Keratinocyte (primary cell): ENCODE data around the gene GABRB1. TPM values are rescaled to one million over a fixed set of nuclear protein-coding genes. Genes with fewer than 3 reads are reported as not detected.

Experiments used
- DNase-seq: peaks from one replicate; pipeline ENCODE4 v3.0.0-alpha.2; 2011; ENCODE audit warnings: low read depth, missing footprints, low spot score
- FAIRE-seq: peaks from 2 replicates; lab custom pipeline; 2011; peaks lifted over from hg19 to GRCh38; lab: Jason Lieb, UNC
- H2AFZ ChIP-seq: 2 replicates; pipeline ENCODE4 v1.6.0; 2012; ENCODE audit warnings: low read length, control low read depth, inconsistent platforms; ENCODE audit not compliant: control insufficient read depth
- H3K27ac ChIP-seq: 2 replicates; pipeline ENCODE4 v1.5.1; 2011; ENCODE audit warnings: low read length; ENCODE audit not compliant: control insufficient read depth, insufficient read depth
- H3K27me3 ChIP-seq: 3 replicates; pipeline ENCODE4 v1.6.0; 2011; ENCODE audit warnings: low read length; ENCODE audit not compliant: control insufficient read depth, insufficient read depth; ENCODE audit errors: extremely low read depth
- H3K36me3 ChIP-seq, 2 experiments: 2 replicates in 1 of 2; 3 replicates in 1 of 2; pipeline ENCODE4 v1.5.1; 2011; ENCODE audit warnings: low read length in 2 of 2, mild to moderate bottlenecking in 1 of 2; ENCODE audit not compliant: control insufficient read depth in 2 of 2, insufficient read depth in 2 of 2; ENCODE audit errors: extremely low read depth in 1 of 2
- H3K4me1 ChIP-seq: 3 replicates; pipeline ENCODE4 v1.5.1; 2011; ENCODE audit warnings: low read length; ENCODE audit not compliant: control insufficient read depth, insufficient read depth; ENCODE audit errors: extremely low read depth
- H3K4me2 ChIP-seq: 3 replicates; pipeline ENCODE4 v1.6.0; 2011; ENCODE audit warnings: low read depth, low read length; ENCODE audit not compliant: control insufficient read depth, insufficient read depth; ENCODE audit errors: extremely low read depth
- H3K4me3 ChIP-seq, 3 experiments: fragments of 200-600 bp in 1 of 3; sonication (generic) in 1 of 3; 2 replicates in 2 of 3; 3 replicates in 1 of 3; pipeline ENCODE4 v1.5.1; 2011 to 2016; ENCODE audit warnings: low read length in 3 of 3, mild to moderate bottlenecking in 3 of 3, control low read depth in 2 of 3, inconsistent platforms in 1 of 3, low read depth in 1 of 3, mixed read lengths in 1 of 3, mixed run types in 1 of 3, moderate library complexity in 1 of 3; ENCODE audit not compliant: control insufficient read depth in 2 of 3, insufficient read depth in 2 of 3; ENCODE audit errors: extremely low read depth in 1 of 3
- H3K79me2 ChIP-seq: 2 replicates; pipeline ENCODE4 v1.6.0; 2012; ENCODE audit warnings: low read length; ENCODE audit not compliant: control insufficient read depth, insufficient read depth
- H3K9ac ChIP-seq: 3 replicates; pipeline ENCODE4 v1.6.0; 2011; ENCODE audit warnings: low read length; ENCODE audit not compliant: control insufficient read depth, insufficient read depth; ENCODE audit errors: extremely low read depth
- H3K9me1 ChIP-seq: 3 replicates; pipeline ENCODE4 v1.6.0; 2011; ENCODE audit warnings: low read length; ENCODE audit not compliant: control insufficient read depth, insufficient read depth; ENCODE audit errors: extremely low read depth
- H3K9me3 ChIP-seq: 2 replicates; pipeline ENCODE4 v1.5.1; 2012; ENCODE audit warnings: low read depth, low read length; ENCODE audit not compliant: control insufficient read depth
- H4K20me1 ChIP-seq: 3 replicates; pipeline ENCODE4 v1.6.0; 2011; ENCODE audit warnings: low read length; ENCODE audit not compliant: control insufficient read depth, insufficient read depth; ENCODE audit errors: extremely low read depth
- EZH2 ChIP-seq: IDR thresholded peaks from one replicate; pipeline ENCODE4 v1.6.1; 2012; ENCODE audit warnings: inconsistent platforms, mild to moderate bottlenecking, low read length, moderate library complexity
- dilution Hi-C: fragments of 300-500 bp; cut with MboI; formaldehyde crosslinking; loops from one replicate; pipeline ENCODE4 v1.7.0; 2020; ENCODE audit warnings: low sequenced_read_pairs; ENCODE audit not compliant: extremely low pct_ligation_motif_present
- polyA plus RNA-seq, 5 experiments: library from polyadenylated mRNA; depleted of rRNA in 3 of 5; stranded (reverse) in 3 of 5; stranded (forward) in 1 of 5; unstranded in 1 of 5; fragments of >200 nt; gene quantifications; 1 replicate in 1 of 5; 2 replicates in 3 of 5; 3 replicates in 1 of 5; pipeline versions ENCODE4 v1.2.1 to v1.2.3, GENCODE V29; 2011 to 2012; ENCODE audit warnings: missing spikeins in 2 of 5, low read depth in 1 of 5, low replicate concordance in 1 of 5
- TF ChIP-seq, protein P1 (sequence below), 3 experiments: IDR thresholded peaks in 1 of 3; conservative IDR thresholded peaks in 1 of 3; optimal IDR thresholded peaks in 1 of 3; 2 replicates in 2 of 3; 3 replicates in 1 of 3; pipeline versions ENCODE3 to v1.5.1; 2011; ENCODE audit warnings: low read length in 3 of 3, mild to moderate bottlenecking in 3 of 3, moderate library complexity in 2 of 3, control low read depth in 1 of 3, inconsistent platforms in 1 of 3; ENCODE audit not compliant: insufficient read depth in 2 of 3; ENCODE audit errors: extremely low read depth in 1 of 3

GABRB1 gene
- polyA plus RNA-seq, 1 donor (not counting 4 experiments of a cell fraction or from before 2014, with no cell fraction given): not detected

DNA sequence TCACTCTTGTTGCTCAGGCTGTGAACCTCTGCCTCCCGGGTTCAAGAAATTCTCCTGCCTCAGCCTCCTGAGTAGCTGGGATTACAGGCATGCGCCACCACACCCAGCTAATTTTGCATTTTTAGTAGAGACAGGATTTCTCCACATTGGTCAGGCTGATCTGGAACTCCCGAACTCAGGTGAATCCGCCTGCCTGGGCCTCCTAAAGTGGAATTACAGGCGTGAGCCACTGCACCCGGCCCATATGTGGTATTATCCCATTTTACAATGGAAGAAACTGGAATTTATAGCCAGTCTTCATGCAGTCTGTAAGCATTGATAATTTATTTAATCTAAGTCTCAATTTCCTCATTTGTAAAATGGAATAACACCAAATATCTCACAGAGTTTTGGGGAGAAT is 161.8 kb downstream of the GABRB1 start:
- H3K27ac ChIP-seq: no peak overlapping the region
- no peak overlapping the region for H3K4me2 ChIP-seq
- FAIRE-seq (no peak), DNase-seq (no peak)
- H3K4me3 ChIP-seq: no peak overlapping the region
- TF ChIP-seq, protein P1, sequence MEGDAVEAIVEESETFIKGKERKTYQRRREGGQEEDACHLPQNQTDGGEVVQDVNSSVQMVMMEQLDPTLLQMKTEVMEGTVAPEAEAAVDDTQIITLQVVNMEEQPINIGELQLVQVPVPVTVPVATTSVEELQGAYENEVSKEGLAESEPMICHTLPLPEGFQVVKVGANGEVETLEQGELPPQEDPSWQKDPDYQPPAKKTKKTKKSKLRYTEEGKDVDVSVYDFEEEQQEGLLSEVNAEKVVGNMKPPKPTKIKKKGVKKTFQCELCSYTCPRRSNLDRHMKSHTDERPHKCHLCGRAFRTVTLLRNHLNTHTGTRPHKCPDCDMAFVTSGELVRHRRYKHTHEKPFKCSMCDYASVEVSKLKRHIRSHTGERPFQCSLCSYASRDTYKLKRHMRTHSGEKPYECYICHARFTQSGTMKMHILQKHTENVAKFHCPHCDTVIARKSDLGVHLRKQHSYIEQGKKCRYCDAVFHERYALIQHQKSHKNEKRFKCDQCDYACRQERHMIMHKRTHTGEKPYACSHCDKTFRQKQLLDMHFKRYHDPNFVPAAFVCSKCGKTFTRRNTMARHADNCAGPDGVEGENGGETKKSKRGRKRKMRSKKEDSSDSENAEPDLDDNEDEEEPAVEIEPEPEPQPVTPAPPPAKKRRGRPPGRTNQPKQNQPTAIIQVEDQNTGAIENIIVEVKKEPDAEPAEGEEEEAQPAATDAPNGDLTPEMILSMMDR (optimal IDR thresholded peaks at IDR 0.05 in 1 of 3, IDR thresholded peaks at IDR 0.05 in 1 of 3, conservative IDR thresholded peaks at IDR 0.05 in 1 of 3; ENCODE audit: extremely low read depth in 1 of 3, insufficient read depth in 2 of 3, low read length in 3 of 3): no peak
- no peak for TF ChIP-seq EZH2
- H3K9me1 ChIP-seq: no peaks in the 10 kb centered on the region
- no peak overlapping the region for H3K9ac ChIP-seq
- no peaks in the 10 kb centered on the region for H3K4me1 ChIP-seq
- H3K79me2 ChIP-seq: no peaks in the 10 kb centered on the region
- no peaks in the 10 kb centered on the region for H3K27me3 ChIP-seq
- dilution Hi-C loops: no loop called here
- no peaks in the 10 kb centered on the region for H3K36me3 ChIP-seq
- H3K9me3 ChIP-seq: no peaks in the 10 kb centered on the region
- no peaks in the 10 kb centered on the region for H4K20me1 ChIP-seq
- H2AFZ ChIP-seq: no peak overlapping the region

DNA sequence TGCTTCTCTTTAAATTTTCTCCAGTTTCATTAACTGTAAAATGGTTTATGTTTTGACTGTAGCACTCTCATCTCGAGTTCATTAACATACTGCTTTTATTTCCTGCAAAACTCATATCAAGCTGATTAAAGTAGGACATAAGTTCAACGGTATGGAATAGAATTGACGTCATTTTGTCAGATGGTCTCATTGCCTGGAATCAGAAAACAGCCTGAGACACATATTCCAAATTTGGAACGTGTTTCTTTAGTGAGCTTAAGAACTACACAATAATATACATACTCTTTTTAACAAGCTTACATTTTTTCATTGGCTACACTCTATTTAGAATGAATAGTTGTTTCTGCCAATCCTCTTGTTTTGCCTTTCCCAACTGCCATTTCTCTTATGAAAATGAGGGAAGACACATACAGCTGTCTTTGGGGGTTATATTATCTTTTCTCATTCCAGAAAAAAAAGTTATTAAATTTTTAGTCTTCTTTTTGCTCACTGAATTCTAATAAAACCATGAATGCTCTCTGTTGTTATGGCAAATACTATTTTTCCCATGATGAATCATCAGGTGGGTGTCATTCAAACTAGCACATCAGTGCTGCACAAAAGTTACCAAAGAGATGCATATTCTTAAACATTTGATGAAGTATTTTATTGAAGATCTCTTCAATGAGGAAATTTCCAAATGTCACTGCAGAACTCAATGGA is 162.8 kb downstream of the GABRB1 start:
- Histone ChIP-seq H3K4me3 (no peak overlapping the region), H3K9ac (no peak overlapping the region), H3K79me2 (no peaks in the 10 kb centered on the region), H3K36me3 (no peaks in the 10 kb centered on the region), H3K9me1 (no peaks in the 10 kb centered on the region), H4K20me1 (no peaks in the 10 kb centered on the region), H3K4me2 (no peak overlapping the region), H3K27ac (no peak overlapping the region), H3K27me3 (no peaks in the 10 kb centered on the region), H3K4me1 (no peaks in the 10 kb centered on the region), H3K9me3 (no peaks in the 10 kb centered on the region), H2AFZ (no peak overlapping the region)
- no peak for TF ChIP-seq EZH2
- TF ChIP-seq, protein P1 (optimal IDR thresholded peaks at IDR 0.05 in 1 of 3, IDR thresholded peaks at IDR 0.05 in 1 of 3, conservative IDR thresholded peaks at IDR 0.05 in 1 of 3; ENCODE audit: extremely low read depth in 1 of 3, insufficient read depth in 2 of 3, low read length in 3 of 3): no peak
- dilution Hi-C loops: no loop called here
- DNase-seq (no peak), FAIRE-seq (no peak)
